Measurements from ENCODE around the gene FANCD2. TPM values are rescaled to one million over a fixed set of nuclear protein-coding genes. Genes with fewer than 3 reads are reported as not detected.
"Not testable (repeated sequence)": the region's sequence is repeated elsewhere in the genome, so short reads cannot be mapped to it uniquely, and the experiment has no call there.

Gene FANCD2
- total RNA-seq, 1 donor from 2014 or later, result 2.0 TPM

DNA sequence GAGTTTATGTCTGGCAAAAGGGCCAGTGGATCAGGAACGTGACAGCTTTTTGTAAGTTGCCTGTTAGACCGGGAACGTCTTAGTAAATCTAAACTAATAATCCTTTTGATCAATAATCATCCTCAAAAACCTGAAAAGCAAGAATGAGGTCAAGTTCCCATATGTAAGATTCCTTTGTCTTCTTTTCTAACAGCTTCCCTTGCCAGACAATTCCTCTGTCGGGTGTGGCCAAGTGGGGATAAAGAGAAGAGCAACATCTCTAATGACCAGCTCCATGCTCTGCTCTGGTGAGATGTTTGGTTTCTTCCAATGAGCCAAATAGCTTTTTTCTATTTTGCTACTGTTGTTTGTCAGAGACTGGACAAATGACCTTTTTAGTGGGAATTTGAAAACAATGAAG, 62.0 kb downstream of the FANCD2 start:
- intact Hi-C loops (cut with DNase I), result no loop called here
- ATAC-seq (ENCODE audit: poor library complexity) (no peak), DNase-seq (no peak)

DNA sequence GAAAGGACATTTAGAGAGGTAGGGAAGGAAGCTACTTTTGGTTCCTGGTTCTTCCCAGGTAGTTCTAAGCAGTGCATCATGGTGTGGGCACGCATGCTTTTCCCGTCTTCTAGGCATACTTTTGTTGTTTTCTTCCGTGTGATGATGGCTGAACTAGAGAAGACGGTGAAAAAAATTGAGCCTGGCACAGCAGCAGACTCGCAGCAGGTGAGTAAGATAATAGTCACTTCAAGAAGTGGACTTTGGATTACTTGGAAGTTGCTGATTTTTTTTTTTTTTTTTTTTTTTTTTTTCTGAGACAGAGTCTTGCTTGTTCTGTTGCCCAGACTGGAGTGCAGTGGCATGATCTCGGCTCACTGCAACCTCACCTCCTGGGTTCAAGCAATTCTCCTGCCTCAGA, 63.9 kb downstream of the FANCD2 start:
- intact Hi-C loops (cut with DNase I), result no loop called here
- ATAC-seq (ENCODE audit: poor library complexity) (no peak), DNase-seq (no peak)

DNA sequence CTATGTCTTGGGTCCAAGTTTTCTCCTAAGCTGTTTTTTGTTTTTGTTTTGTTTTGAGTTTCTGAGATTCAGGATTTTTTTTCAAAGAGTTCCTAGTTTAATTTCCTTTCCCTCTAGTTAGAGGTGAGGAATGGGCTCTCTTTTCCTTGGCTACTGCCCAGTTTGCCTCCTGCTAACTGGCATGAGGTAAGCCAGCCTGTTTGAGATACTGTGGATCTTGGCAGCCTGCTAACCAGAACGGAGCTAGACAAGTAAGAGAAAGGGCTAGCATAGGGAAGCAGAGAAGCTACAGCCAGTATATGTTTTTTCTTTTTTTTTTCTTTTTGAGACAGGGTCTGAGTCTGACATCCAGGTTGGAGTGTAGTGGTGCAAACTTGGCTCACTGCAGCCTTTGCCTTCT, 64.5 kb downstream of the FANCD2 start:
- ATAC-seq (ENCODE audit: poor library complexity); intact Hi-C loops (cut with DNase I); DNase-seq: not testable (repeated sequence)

DNA sequence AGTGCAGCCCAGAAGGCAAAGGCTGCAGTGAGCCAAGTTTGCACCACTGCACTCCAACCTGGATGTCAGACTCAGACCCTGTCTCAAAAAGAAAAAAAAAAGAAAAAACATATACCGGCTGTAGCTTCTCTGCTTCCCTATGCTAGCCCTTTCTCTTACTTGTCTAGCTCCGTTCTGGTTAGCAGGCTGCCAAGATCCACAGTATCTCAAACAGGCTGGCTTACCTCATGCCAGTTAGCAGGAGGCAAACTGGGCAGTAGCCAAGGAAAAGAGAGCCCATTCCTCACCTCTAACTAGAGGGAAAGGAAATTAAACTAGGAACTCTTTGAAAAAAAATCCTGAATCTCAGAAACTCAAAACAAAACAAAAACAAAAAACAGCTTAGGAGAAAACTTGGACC, 65.2 kb downstream of the FANCD2 start:
- DNase-seq; ATAC-seq (ENCODE audit: poor library complexity); intact Hi-C loops (cut with DNase I): not testable (repeated sequence)

DNA sequence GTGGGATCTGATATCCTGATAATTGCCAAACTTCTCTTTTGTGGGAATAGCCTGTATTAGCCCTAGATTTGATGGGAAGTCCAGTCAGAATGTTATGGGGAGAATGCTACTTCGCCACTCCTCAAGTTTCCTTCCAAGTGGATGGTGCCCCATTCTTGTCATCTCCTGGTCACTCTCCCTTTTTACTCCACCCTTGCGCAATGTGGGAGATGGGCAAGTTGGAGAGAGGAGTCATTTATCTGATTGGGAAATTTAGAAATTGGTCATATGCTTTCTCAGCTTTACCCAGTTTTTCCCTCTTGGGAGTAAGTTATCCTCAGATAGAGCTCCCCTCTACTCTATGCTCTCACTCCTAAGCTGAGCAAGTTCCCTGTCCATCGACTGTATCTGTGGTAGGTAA, 67.4 kb downstream of the FANCD2 start:
- ATAC-seq (ENCODE audit: poor library complexity), result no peak
- DNase-seq, result no peak
- intact Hi-C loops (cut with DNase I), result no loop called here

DNA sequence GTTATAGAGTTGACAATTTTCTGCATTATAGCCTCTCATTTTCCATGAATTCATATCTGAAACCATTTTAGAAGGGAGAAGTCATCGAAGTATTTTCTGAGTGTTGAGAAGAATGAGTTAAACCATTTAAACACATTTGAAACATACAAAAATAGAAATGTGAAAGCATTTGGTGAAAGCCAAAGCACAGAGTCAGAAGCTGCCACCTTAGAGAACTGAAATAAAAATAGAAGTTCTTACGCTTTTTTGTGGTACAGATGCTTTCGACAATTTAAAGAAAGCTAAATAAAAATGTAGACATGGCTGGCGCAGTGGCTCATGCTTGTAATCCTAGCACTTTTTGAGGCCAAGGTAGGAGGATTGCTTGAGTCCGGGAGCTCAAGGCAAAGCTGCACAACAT, 72.8 kb downstream of the FANCD2 start:
- intact Hi-C loops (cut with DNase I), result no loop called here

DNA sequence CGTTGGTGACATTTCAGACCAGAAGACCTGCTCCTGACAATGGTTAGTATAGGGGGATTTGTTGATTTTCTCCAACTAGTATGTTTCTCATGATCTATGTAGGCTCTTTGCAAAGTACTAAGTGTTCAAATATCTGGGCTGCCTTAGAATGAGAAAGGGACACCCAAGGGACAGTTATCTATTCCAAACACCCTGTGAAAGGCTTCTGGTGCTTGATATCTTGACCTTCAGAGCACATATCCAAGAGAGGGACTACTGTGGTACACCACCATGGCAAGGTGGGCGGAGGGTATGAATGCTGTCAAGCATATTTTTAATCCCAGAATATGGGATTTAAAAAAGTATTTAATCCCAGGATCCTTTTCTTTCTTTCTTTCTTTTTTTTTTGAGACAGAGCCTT, 80.7 kb downstream of the FANCD2 start:
- DNase-seq (no peak), ATAC-seq (ENCODE audit: poor library complexity) (no peak)
- intact Hi-C loops (cut with DNase I), result no loop called here

More for the DNA sequence above, 72.8 kb downstream of the FANCD2 start:
- no peak for ATAC-seq (ENCODE audit: poor library complexity)
- no peak for DNase-seq

DNA sequence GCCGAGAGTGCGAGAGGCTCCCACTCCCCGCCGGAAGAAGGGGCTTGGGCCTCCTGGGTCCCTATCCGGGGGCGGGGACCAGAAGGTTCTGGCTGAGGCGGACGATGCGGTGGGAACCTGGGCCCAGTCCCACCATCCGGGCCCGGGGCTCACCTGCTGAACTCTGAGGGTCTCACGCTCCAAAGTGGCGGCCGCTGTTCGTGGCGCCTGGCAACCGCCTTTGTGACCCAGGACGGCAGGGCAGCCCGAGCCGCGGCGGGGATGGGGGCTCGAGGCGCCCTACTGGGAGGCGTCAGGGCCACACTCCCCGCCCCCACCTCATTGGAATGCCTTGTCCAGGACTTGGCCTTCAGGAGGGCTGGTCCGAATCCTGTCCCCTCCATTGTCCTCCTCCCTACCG, 81.9 kb downstream of the FANCD2 start, which contains the start of gene FANCD2OS:
FANCD2OS (minus strand) TSS at position 165 of the 400 bp plus-strand sequence. CDS start 3,481 bp downstream, outside the sequence.
- intact Hi-C loops (cut with DNase I), result no loop called here
- DNase-seq, result no peak
- ATAC-seq (ENCODE audit: poor library complexity), result no peak

DNA sequence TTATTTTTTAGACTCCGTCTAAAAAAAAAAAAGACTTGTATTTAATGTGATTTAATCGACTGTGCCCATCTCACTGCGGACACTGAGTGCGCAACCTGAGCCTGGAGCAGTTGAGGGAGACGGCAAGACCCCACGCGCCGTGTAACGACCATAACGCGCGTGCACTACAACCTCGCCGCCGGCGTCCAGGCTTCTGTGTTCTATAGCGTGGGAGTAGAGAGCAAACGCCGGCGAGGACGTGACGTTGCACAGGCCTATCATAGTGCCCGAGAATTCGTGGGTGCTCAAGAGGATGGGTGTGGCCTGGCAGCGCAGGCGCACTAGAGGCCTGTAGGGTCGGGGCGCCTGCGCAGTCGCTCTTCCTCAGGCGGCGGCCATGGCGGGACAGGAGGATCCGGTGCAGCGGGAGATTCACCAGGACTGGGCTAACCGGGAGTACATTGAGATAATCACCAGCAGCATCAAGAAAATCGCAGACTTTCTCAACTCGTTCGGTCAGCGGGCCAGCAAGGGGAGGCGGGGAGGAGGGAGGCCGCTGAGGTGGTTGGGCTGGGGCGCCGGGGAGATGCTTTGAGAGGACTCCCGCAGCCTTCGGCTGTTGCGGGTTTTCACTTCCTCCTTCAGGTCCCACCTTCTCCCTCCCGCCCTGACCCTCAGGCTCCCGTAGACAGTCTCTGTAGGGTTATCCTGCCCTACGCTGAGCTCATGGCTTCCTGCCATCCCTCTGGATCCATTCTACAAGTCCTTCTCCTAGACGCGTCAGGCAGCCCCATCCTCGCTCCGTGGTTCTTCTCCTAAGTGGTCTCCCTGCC, 89.3 kb downstream of the FANCD2 start, which contains the start of gene BRK1:
BRK1 (plus strand) TSS at position 350 of the 812 bp plus-strand sequence; CDS start at position 377, 27 bp downstream.
- intact Hi-C loops (cut with DNase I), result no loop called here
- ATAC-seq (ENCODE audit: poor library complexity), result peak; percentile 100

DNA sequence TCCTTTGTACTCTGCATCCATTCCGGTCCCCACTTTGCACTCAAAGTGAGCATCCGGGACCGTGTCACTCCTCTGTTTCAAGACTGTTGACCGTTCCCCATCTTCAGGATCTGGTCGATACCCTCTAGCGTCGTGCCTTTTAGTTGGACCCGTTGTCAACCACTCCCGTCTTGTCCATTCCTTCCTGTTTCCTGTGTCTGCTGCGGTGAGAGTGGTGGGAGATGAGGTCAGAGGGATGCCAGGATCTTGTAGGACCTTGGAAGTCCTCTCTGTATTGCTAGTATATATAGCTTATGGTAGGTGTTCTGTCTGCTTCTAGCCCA, 89.9 kb downstream of the FANCD2 start:
- DNase-seq (no peak), ATAC-seq (ENCODE audit: poor library complexity) (no peak)
- intact Hi-C loops (cut with DNase I), result no loop called here

More for the DNA sequence above, 89.3 kb downstream of the FANCD2 start, which contains the start of gene BRK1:
- DNase-seq, result peak; percentile 98

DNA sequence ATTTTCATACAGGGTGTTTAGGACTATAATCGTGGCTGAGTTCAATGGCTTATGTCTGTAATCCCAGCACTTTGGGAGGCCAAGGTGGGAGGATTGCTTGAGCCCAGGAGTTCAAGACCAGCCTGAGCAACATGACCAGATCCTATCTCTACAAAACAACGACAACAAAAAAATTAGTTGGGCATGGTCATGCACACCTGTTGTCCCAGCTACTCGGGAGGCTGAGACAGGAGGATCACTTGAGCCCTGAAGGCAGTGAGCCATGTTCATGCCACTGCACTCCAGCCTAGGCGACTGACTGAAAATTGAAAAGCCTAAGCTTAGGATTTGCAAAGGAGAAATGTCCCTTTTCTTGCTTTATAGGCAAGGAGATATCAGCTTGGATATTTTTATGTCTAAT, 90.7 kb downstream of the FANCD2 start:
- ATAC-seq (ENCODE audit: poor library complexity) (no peak), DNase-seq (no peak)
- intact Hi-C loops (cut with DNase I), result no loop called here

DNA sequence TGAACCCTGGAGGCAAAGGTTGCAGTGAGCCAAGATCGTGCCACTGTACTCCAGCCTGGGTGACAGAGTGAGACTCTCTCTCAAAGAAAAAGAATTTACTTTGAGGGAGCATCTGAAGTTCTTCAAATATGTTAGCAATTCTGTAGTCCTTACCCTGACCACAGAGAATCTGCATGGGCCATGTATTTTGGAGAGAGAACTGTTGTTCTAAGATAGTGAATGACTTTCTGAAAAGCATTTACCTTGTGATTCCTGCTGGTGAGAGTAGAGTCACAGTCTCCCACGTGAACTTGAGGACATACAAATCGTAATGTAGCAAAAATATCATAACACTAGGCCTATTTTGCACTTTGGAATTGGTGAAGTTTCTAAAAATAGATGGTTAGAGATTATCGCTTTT, 93.1 kb downstream of the FANCD2 start:
- intact Hi-C loops (cut with DNase I), result no loop called here
- ATAC-seq (ENCODE audit: poor library complexity) (no peak), DNase-seq (no peak)

DNA sequence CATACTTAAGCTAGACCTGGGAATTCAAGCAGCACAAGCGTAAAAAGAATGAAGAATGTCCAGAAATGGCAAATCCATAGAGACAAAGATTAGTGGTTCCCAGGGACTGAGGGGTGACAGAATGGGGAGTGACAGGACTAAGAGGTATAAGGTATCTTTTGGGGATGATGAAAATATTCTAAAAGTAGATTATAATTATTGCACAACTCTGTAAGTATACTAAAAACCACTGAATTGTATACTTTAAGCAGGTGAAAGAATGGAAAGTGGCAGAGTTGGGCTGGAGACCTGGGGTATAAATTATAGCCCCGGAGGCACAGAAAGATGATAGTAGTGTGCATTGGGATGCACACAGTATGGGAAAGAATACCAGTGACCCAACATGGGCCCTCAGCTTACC, 94.8 kb downstream of the FANCD2 start:
- intact Hi-C loops (cut with DNase I), result no loop called here
- no peak for DNase-seq
- ATAC-seq (ENCODE audit: poor library complexity), result no peak

DNA sequence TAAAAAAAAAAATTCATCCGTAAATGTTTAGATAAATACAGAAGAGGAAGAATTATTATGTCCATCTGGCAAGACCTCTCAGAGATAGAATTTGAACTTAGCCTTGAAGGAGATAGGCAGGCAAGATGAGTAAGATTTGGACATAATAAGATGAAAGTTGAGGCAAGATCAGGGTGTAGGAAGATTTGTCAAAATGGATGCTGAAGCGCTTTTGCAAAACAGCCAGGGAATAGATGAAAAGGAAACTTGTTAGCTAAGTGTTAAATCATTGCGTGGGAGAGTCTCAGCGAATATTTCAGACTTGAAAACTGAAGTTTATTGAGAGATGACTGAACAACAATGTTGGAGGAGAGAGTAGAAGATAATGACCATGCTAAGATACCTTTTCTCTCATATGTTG, 96.5 kb downstream of the FANCD2 start:
- ATAC-seq (ENCODE audit: poor library complexity) (no peak), DNase-seq (no peak)
- intact Hi-C loops (cut with DNase I), result no loop called here

DNA sequence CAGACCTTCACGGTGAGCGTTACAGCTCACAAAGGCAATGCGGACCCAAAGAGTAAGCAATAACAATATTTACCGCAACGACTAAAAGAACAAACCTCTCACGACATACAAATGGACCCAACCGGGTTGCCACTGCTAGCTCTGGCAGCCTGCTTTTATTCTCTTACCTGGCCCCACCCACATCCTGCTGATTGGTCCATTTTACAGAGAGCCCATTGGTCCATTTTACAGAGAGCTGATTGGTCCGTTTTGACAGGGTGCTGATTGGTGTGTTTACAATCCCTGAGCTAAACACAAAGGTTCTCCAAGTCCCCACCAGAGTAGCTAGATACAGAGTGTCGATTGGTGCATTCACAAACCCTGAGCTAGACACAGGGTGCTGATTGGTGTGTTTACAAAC, 109.6 kb downstream of the FANCD2 start:
- intact Hi-C loops (cut with DNase I); DNase-seq; ATAC-seq (ENCODE audit: poor library complexity): not testable (repeated sequence)

DNA sequence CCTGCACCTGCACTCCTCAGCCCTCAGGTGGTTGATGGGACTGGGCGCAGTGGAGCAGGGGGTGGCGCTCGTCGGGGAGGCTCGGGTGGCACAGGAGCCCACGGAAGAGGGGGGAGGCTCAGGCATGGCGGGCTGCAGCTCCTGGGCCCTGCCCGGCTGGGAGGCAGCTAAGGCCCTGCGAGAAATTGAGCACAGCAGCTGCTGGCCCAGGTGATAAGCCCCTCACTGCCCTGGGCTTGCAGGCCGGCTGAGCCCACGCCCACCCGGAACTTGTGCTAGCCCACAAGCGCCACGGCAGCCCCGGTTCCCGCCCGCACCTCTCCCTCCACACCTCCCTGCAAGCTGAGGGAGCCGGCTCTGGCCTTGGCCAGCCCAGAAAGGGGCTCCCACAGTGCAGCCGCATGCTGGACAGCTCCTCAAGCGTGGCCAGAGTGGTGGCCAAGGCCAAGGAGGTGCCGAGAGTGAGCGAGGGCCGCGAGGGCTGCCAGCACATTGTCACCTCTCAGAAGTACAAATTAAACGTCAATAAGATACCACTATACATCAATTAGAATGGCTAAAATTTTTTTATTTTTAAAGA, 110.3 kb downstream of the FANCD2 start:
- DNase-seq (no peak), ATAC-seq (ENCODE audit: poor library complexity) (no peak)
- intact Hi-C loops (cut with DNase I), result no loop called here

DNA sequence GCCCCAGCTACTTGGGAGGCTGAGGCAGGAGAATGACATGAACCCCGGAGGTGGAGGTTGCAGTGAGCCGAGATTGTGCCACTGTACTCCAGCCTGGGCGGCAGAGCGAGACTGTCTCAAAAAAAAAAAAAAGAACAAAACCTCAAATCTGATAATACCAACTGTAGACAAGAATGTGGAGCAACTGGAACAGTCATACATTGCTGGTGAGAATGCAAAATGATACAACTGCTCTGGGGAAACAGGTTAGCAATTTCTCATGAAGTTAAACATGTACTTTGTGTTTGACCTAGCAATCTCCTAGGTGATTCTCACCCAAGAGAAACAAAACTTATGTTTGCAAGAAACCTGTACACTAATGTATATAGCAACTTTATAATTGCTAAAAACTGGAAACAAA, 110.9 kb downstream of the FANCD2 start:
- intact Hi-C loops (cut with DNase I), result no loop called here
- ATAC-seq (ENCODE audit: poor library complexity) (no peak), DNase-seq (no peak)

DNA sequence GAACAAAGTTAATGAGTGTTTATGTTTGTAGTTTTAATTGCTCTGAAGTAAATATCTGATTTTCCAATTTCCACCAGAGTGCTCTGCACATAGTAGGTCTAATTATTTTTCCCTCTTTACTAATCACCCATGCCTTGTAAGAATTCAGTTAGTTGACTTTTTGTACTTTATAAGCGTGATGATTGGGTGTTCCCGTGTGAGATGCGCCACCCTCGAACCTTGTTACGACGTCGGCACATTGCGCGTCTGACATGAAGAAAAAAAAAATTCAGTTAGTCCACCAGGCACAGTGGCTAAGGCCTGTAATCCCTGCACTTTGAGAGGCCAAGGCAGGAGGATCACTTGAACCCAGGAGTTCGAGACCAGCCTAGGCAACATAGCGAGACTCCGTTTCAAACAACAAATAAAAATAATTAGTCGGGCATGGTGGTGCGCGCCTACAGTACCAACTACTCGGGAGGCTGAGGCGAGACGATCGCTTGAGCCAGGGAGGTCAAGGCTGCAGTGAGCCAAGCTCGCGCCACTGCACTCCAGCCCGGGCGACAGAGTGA, 114.8 kb downstream of the FANCD2 start:
- intact Hi-C loops (cut with DNase I), result no loop called here
- no peak for DNase-seq
- ATAC-seq (ENCODE audit: poor library complexity), result no peak

DNA sequence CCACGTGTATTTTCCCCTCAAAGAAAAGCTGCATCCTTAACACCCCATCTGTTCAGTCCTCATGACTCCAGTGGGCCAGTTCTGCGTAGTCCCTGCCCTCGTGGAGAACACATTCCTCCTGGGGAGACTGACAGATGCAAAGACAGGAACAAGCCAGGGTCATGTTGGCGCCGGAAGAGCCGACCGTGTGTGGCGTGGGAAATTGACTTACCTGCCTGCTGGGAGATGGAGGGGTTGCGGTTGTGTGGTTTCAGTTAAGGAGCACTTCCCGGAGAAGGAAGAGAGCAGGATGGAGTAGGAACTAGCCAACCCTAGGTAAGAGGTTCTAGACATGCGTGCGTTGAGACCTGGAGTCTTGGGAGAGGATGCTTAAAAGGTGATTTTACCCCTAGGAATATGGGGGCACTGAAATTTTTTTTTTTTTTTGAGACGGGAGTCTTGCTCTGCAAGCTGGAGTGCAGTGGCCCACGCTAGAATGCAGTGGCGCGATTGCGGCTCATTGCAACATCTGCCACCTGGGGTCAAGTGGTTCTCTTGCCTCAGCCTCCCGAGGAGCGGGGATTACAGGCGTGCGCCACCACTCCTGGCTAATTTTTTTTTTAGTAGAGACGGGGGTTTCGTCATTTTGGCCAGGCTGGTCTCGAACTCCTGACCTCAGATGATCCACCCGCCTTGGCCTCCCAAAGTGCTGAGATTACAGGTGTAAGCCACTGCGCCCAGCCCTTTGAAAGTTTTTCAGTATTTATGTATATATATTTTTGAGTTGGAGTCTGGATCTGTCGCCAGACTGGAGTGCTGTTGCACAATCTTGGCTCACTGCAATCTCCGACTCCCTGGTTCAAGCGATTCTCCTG, 116.7 kb downstream of the FANCD2 start:
- intact Hi-C loops (cut with DNase I), result no loop called here
- no peak for DNase-seq
- no peak for ATAC-seq (ENCODE audit: poor library complexity)

Measured in Right ventricle myocardium superior (tissue), 1 donor.